ENCODE measurements around the gene SGCA.

Gene SGCA

GRCh38 chr17:50203086-50203485 lies 37.3 kb downstream of the SGCA start:
- TF ChIP-seq EZH2 (IDR thresholded peaks at IDR 0.05; ENCODE audit: borderline replicate concordance, low read length): no peak
- TF ChIP-seq, protein P1, sequence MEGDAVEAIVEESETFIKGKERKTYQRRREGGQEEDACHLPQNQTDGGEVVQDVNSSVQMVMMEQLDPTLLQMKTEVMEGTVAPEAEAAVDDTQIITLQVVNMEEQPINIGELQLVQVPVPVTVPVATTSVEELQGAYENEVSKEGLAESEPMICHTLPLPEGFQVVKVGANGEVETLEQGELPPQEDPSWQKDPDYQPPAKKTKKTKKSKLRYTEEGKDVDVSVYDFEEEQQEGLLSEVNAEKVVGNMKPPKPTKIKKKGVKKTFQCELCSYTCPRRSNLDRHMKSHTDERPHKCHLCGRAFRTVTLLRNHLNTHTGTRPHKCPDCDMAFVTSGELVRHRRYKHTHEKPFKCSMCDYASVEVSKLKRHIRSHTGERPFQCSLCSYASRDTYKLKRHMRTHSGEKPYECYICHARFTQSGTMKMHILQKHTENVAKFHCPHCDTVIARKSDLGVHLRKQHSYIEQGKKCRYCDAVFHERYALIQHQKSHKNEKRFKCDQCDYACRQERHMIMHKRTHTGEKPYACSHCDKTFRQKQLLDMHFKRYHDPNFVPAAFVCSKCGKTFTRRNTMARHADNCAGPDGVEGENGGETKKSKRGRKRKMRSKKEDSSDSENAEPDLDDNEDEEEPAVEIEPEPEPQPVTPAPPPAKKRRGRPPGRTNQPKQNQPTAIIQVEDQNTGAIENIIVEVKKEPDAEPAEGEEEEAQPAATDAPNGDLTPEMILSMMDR (IDR thresholded peaks at IDR 0.05; ENCODE audit: low read length): no peak
- Histone ChIP-seq H3F3A (ENCODE audit: insufficient read depth, low read length) (no peaks in the 10 kb centered on the region), H3K9me2 (ENCODE audit: low read depth, low read length) (no peaks in the 10 kb centered on the region), H3K27me3 (ENCODE audit: insufficient read depth, low read length) (0 out of 2 replicates have a peak, but pooled peaks cover 5% of the 10 kb centered on the region), H3K4me1 (ENCODE audit: insufficient read depth, low read length, severe bottlenecking) (peaks cover 15% of the 10 kb centered on the region), H3K36me3 (ENCODE audit: insufficient read depth, low read length) (no peaks in the 10 kb centered on the region), H2AFZ (ENCODE audit: low read length) (no peak overlapping the region), H4K20me1 (ENCODE audit: insufficient read depth, low read length) (no peaks in the 10 kb centered on the region), H3K9me3 (ENCODE audit: low read length) (no peaks in the 10 kb centered on the region), H3K79me2 (ENCODE audit: insufficient read depth, low read length) (no peaks in the 10 kb centered on the region), H3K4me3 (ENCODE audit: low read depth, low read length, poor library complexity, severe bottlenecking) (no peak overlapping the region), H3K4me2 (ENCODE audit: low read length) (no peak overlapping the region), H3K27ac (ENCODE audit: low read depth, low read length, poor library complexity, severe bottlenecking) (no peak overlapping the region), H3K9ac (ENCODE audit: low read length) (no peak overlapping the region)

- Histone ChIP-seq H3K9me2 (ENCODE audit: low read depth, low read length) (no peaks in the 10 kb centered on the region), H3K4me1 (ENCODE audit: insufficient read depth, low read length, severe bottlenecking) (peaks cover 15% of the 10 kb centered on the region), H4K20me1 (ENCODE audit: insufficient read depth, low read length) (no peaks in the 10 kb centered on the region), H3K79me2 (ENCODE audit: insufficient read depth, low read length) (no peaks in the 10 kb centered on the region), H3K27ac (ENCODE audit: low read depth, low read length, poor library complexity, severe bottlenecking) (no peak overlapping the region), H3K27me3 (ENCODE audit: insufficient read depth, low read length) (0 out of 2 replicates have a peak, but pooled peaks cover 9% of the 10 kb centered on the region), H3K4me2 (ENCODE audit: low read length) (no peak overlapping the region), H2AFZ (ENCODE audit: low read length) (no peak overlapping the region), H3K36me3 (ENCODE audit: insufficient read depth, low read length) (no peaks in the 10 kb centered on the region), H3K4me3 (ENCODE audit: low read depth, low read length, poor library complexity, severe bottlenecking) (no peak overlapping the region), H3F3A (ENCODE audit: insufficient read depth, low read length) (no peaks in the 10 kb centered on the region), H3K9me3 (ENCODE audit: low read length) (no peaks in the 10 kb centered on the region), H3K9ac (ENCODE audit: low read length) (no peak overlapping the region)
- TF ChIP-seq, protein P1 (IDR thresholded peaks at IDR 0.05; ENCODE audit: low read length): no peak
- no peak for TF ChIP-seq EZH2 (IDR thresholded peaks at IDR 0.05; ENCODE audit: borderline replicate concordance, low read length)
Observed at GRCh38 chr17:50203604-50204345, 38.0 kb downstream of the SGCA start.

- 0 out of 2 replicates have a peak, but pooled peaks cover 9% of the 10 kb centered on the region for H3K27me3 ChIP-seq (ENCODE audit: insufficient read depth, low read length)
- H3K36me3 ChIP-seq (ENCODE audit: insufficient read depth, low read length): no peaks in the 10 kb centered on the region
- no peak overlapping the region for H3K27ac ChIP-seq (ENCODE audit: low read depth, low read length, poor library complexity, severe bottlenecking)
- H3K9me2 ChIP-seq (ENCODE audit: low read depth, low read length): no peaks in the 10 kb centered on the region
- no peaks in the 10 kb centered on the region for H4K20me1 ChIP-seq (ENCODE audit: insufficient read depth, low read length)
- H3K9ac ChIP-seq (ENCODE audit: low read length): no peak overlapping the region
- no peaks in the 10 kb centered on the region for H3F3A ChIP-seq (ENCODE audit: insufficient read depth, low read length)
- H2AFZ ChIP-seq (ENCODE audit: low read length): no peak overlapping the region
- peaks cover 15% of the 10 kb centered on the region for H3K4me1 ChIP-seq (ENCODE audit: insufficient read depth, low read length, severe bottlenecking)
- H3K4me3 ChIP-seq (ENCODE audit: low read depth, low read length, poor library complexity, severe bottlenecking): no peak overlapping the region
- TF ChIP-seq, protein P1 (IDR thresholded peaks at IDR 0.05; ENCODE audit: low read length): no peak
- no peak for TF ChIP-seq EZH2 (IDR thresholded peaks at IDR 0.05; ENCODE audit: borderline replicate concordance, low read length)
- no peaks in the 10 kb centered on the region for H3K79me2 ChIP-seq (ENCODE audit: insufficient read depth, low read length)
- no peak overlapping the region for H3K4me2 ChIP-seq (ENCODE audit: low read length)
- no peaks in the 10 kb centered on the region for H3K9me3 ChIP-seq (ENCODE audit: low read length)
Observed at GRCh38 chr17:50204431-50204830, 38.6 kb downstream of the SGCA start.
